Thymus (tissue), 11 donors: ENCODE results near the gene GTF2IRD2. TPM values are rescaled to one million over a fixed set of nuclear protein-coding genes. Genes with fewer than 3 reads are reported as not detected.
"Not testable (repeated sequence)": the region's sequence is repeated elsewhere in the genome, so short reads cannot be mapped to it uniquely, and the experiment has no call there.

ENCODE experiments used
- DNase-seq, 9 donors: peaks; one replicate each; pipeline ENCODE4 v3.0.0-alpha.2; 2013; ENCODE audit warnings: low spot score in 9 of 9, low read depth in 6 of 9, missing footprints in 1 of 9
- H3K27ac ChIP-seq, 2 donors: one replicate each; pipeline ENCODE4 v1.5.1; 2013; ENCODE audit warnings: control low read depth in 1 of 2, low read depth in 1 of 2, low read length in 1 of 2, mild to moderate bottlenecking in 1 of 2, moderate library complexity in 1 of 2
- H3K27me3 ChIP-seq, 2 donors: one replicate each; pipeline ENCODE4 v1.5.1; 2013; ENCODE audit warnings: low read length in 1 of 2; ENCODE audit not compliant: control insufficient read depth in 2 of 2, insufficient read depth in 1 of 2
- H3K36me3 ChIP-seq, 2 donors: one replicate each; pipeline ENCODE4 v1.5.1; 2013; ENCODE audit warnings: low read length in 1 of 2, mild to moderate bottlenecking in 1 of 2, moderate library complexity in 1 of 2; ENCODE audit not compliant: control insufficient read depth in 2 of 2, insufficient read depth in 2 of 2
- H3K4me1 ChIP-seq, 2 donors: one replicate each; pipeline ENCODE4 v1.5.1; 2013; ENCODE audit warnings: low read length in 2 of 2; ENCODE audit not compliant: control insufficient read depth in 2 of 2, insufficient read depth in 2 of 2
- H3K4me3 ChIP-seq, 2 donors: one replicate each; pipeline ENCODE4 v1.5.1; 2013; ENCODE audit warnings: low read length in 2 of 2, control low read depth in 1 of 2, mild to moderate bottlenecking in 1 of 2
- H3K9me3 ChIP-seq, 2 donors: one replicate each; pipeline ENCODE4 v1.5.1; 2013; ENCODE audit warnings: low read length in 1 of 2, mild to moderate bottlenecking in 1 of 2; ENCODE audit not compliant: control insufficient read depth in 2 of 2, insufficient read depth in 1 of 2
- WGBS: extraction: QIAGEN DNeasy Blood & Tissue Kit; methylation state at CpG from one replicate; pipeline ENCODE4 v1.1.7; 2013; 5-methylcytosine and 5-hydroxymethylcytosine counted together
- polyA plus RNA-seq: library from polyadenylated mRNA; stranded (reverse); fragments of 200-250 nt; gene quantifications from one replicate; pipeline ENCODE4 v1.2.3, GENCODE V29; 2013
- total RNA-seq: library from RNA; stranded (reverse); fragments of 120-200 nt; gene quantifications from one replicate; pipeline ENCODE4 v1.2.4, GENCODE V29; 2013
- donor health status: healthy.

The GTF2IRD2 gene
- total and polyA plus RNA-seq, 2 donors, result 10.9 to 17.5 TPM

GRCh38 chr7:74797848-74798622 lies 53.4 kb downstream of the GTF2IRD2 start:
- not testable (repeated sequence) for H3K27ac ChIP-seq, H3K36me3 ChIP-seq, H3K4me3 ChIP-seq, H3K9me3 ChIP-seq, H3K27me3 ChIP-seq, H3K4me1 ChIP-seq, DNase-seq
- 98% methylated on average over 12 of the region's 27 CpGs for WGBS

GRCh38 chr7:74789200-74789736 lies 62.1 kb downstream of the GTF2IRD2 start:
- not testable (repeated sequence) for H3K9me3 ChIP-seq, H3K27ac ChIP-seq, DNase-seq, H3K36me3 ChIP-seq, H3K4me3 ChIP-seq, H3K27me3 ChIP-seq, H3K4me1 ChIP-seq
- 25% methylated on average over 3 of the region's 24 CpGs for WGBS

DNA sequence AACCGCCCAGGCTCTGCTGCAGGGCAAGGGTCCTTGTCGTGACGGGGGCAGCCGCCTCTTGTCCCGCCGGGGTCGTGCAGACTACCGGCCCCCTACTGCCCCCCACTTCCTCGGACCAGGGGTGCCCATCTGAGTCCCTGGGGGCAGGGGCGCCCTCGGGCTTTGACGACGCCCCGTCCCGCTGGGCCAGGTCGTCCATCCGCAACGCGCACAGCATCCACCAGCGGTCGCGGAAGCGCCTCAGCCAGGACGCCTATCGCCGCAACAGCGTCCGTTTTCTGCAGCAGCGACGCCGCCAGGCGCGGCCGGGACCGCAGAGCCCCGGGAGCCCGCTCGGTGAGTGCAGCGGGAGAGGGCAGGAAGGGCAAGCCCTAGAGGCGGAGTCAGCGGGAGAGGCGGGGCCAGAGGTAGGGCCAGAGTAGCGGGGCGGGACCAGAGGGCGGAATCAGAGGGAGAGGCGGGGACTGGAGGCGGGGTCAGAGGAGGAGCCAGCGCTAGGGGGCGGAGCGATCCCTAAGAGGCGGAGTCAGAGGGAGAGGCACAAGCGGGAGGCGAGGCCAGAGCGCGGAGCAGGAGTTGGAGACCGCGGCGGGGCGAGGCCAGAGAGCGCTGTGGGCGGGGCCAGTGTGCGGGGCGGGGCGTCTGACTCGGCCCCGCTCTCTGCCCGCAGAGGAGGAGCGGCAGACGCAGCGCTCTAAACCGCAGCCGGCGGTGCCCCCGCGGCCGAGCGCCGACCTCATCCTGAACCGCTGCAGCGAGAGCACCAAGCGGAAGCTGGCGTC lies 62.8 kb downstream of the GTF2IRD2 start:
- not testable (repeated sequence) for H3K36me3 ChIP-seq, H3K27ac ChIP-seq, H3K9me3 ChIP-seq, H3K4me1 ChIP-seq, H3K27me3 ChIP-seq
- peak overlapping the region in 1 of 2 donors; percentile 18 for H3K4me3 ChIP-seq
- DNase-seq, result peak in 8 of 9 donors; percentile 26 to 87 (median 74)
- under 1% methylated on average over 39 of the region's 82 CpGs for WGBS

GRCh38 chr7:74783595-74783994 lies 67.8 kb downstream of the GTF2IRD2 start:
- not testable (repeated sequence) for H3K27me3 ChIP-seq, DNase-seq, H3K4me1 ChIP-seq, H3K9me3 ChIP-seq, H3K36me3 ChIP-seq, H3K4me3 ChIP-seq, H3K27ac ChIP-seq
- WGBS, result 95% methylated on average over 4 of the region's 5 CpGs

GRCh38 chr7:74781746-74782145 lies 69.7 kb downstream of the GTF2IRD2 start:
- DNase-seq, H3K4me1 ChIP-seq, H3K9me3 ChIP-seq, H3K36me3 ChIP-seq, H3K27ac ChIP-seq, H3K27me3 ChIP-seq, H3K4me3 ChIP-seq: not testable (repeated sequence)
- 96% methylated on average over 3 of the region's 6 CpGs for WGBS

- not testable (repeated sequence) for H3K36me3 ChIP-seq, H3K27me3 ChIP-seq, H3K9me3 ChIP-seq, H3K4me1 ChIP-seq, H3K27ac ChIP-seq, H3K4me3 ChIP-seq, DNase-seq
- 94% methylated on average over 13 of the region's 17 CpGs for WGBS
Measured at GRCh38 chr7:74779053-74779452, 72.4 kb downstream of the GTF2IRD2 start.

DNA sequence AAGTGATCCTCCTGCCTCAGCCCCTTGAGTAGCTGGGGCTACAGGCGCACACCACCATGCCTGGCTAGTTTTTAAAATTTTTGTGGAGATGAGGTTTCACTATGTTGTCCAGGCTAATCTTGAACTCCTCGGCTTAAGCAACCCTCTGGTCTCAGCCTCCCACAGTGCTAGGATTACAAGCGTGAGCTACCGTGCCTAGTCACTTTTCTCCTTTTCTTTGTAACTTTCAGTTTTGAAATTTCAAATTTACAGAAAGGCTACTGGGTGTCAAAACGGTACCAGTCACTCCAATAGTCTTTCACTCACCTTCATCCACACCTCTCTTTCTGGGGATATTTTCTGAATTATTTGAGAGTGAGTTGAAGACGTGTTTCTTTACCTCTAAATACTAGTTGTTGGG lies 76.3 kb downstream of the GTF2IRD2 start:
- H3K9me3 ChIP-seq, H3K4me1 ChIP-seq, DNase-seq, H3K27ac ChIP-seq, H3K27me3 ChIP-seq, H3K36me3 ChIP-seq, H3K4me3 ChIP-seq: not testable (repeated sequence)
- WGBS, result no CpG with 5 or more reads among the region's 6 CpGs

DNA sequence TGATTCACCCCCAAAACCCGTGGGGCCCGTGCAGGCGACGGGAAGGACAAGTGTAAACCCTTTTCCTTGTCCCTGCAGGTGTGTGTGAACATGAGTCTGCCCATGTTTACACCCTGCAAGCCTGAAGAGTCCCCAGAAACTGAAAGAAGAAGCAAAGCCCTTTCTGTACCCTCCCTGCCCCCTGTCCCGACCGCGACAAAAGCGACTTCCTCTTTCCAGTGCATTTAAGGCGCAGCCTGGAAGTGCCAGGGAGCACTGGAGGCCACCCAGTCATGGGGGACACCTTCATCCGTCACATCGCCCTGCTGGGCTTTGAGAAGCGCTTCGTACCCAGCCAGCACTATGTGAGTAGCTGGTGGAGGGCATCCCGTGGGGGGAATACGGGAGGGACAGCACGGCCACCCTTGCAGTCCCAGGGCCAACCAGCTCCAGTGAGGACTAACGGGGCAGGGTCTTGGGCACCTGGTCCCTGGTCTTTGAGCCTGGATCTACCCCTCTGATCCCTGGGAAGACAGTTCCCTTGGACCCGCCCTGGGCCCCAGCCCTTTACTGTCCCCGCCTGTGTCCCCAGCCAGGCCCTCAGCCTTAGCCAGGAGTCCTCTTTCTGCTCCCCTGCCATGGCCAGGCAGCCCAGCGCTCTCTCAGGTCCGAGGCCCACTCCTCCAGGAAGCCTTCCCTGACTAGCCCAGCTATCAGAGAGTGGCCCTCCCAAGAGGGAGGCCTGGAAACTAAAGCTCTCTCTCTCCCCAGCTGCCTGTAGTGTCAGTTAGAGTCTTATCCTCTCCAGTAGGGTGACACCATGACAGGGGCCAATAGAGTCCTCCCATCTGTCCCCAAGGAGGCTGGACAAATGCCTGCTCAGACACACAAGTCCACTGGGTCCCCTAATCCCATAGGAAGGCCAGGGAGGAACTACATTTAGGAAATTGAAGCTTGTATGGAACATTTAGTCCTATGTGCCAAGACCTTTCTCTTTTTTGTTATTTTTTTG lies 77.3 kb downstream of the GTF2IRD2 start, which contains the start of gene NCF1:
NCF1 (plus strand) TSS at position 252 of the 991 bp plus-strand sequence; CDS start at position 273, 21 bp downstream.
- H3K27me3 ChIP-seq, DNase-seq, H3K36me3 ChIP-seq, H3K27ac ChIP-seq, H3K4me3 ChIP-seq, H3K9me3 ChIP-seq, H3K4me1 ChIP-seq: not testable (repeated sequence)
- no CpG with 5 or more reads among the region's 21 CpGs for WGBS
